SK-N-MC (cell line): Measurements from ENCODE around the gene KCNAB2.

ENCODE experiments used
- DNase-seq: peaks from one replicate; pipeline ENCODE4 v3.0.0-alpha.2; 2011; ENCODE audit warnings: low read depth, low spot score
- H3K27ac ChIP-seq: fragments of 200-600 bp; sonication (generic); 2 replicates; pipeline ENCODE4 v1.5.1; 2016; ENCODE audit warnings: mixed run types
- H3K36me3 ChIP-seq: fragments of 200-600 bp; sonication (generic); 2 replicates; pipeline ENCODE4 v1.6.1; 2017; ENCODE audit warnings: antibody characterized with exemption, low read length, mixed read lengths; ENCODE audit not compliant: insufficient read depth
- H3K4me3 ChIP-seq: fragments of 200-600 bp; sonication (generic); 2 replicates; pipeline ENCODE4 v1.5.1; 2016
- H3K9ac ChIP-seq: fragments of 200-600 bp; sonication (generic); 2 replicates; pipeline ENCODE4 v1.8.0; 2017; ENCODE audit warnings: mixed run types, mixed read lengths; ENCODE audit not compliant: insufficient read length
- H3K9me3 ChIP-seq: fragments of 200-600 bp; sonication (generic); 2 replicates; pipeline ENCODE4 v1.6.1; 2017; ENCODE audit warnings: low read depth, mild to moderate bottlenecking, antibody characterized with exemption, low read length, moderate library complexity, mixed read lengths
- EZH2 ChIP-seq: fragments of 200-600 bp; sonication (generic); IDR thresholded peaks from one replicate; pipeline ENCODE4 v1.6.1; 2017; ENCODE audit warnings: antibody characterized with exemption
- FOXP2 ChIP-seq: optimal IDR thresholded peaks from 2 replicates; pipeline ENCODE3; 2011; ENCODE audit warnings: mild to moderate bottlenecking, moderate library complexity; ENCODE audit not compliant: insufficient read depth; ENCODE audit errors: extremely low read length, control extremely low read depth
- POLR2AphosphoS5 ChIP-seq: IDR thresholded peaks from 2 replicates; pipeline ENCODE4 v1.6.1; 2012; ENCODE audit warnings: mild to moderate bottlenecking, low read depth, low read length, borderline replicate concordance

The KCNAB2 gene

DNA sequence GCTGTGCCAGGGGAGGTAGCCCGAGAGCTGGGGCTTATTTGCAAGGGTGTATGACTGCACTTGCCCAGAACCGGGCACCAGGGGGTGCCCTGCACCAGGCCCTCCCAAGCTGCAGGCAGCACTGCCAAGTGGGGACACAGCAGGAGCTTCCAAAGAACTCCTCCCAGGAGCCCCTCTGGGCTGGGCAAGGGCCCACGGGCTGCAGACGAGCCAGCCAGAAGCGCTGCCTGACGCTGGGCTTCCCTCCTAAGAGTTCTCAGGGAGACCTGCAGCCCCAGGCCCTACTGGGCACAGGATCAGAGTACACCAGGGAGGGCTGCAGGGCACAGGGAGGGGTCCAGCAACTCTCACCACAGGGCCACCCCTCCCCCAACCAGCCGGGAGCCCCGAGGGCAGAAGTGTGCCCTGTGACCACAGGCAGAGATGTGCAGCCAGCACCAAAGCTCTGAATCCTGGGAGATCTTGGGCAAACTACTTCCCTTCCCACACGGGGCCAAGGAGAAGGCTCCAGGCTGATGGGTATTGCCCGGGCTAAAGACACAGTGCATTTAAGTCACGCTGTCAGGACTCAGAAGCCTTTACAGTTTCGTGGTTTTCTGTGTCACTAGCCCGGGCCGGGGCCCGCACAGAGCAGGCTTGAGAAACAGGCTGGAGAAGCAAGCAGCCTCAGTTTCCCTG is 63.4 kb downstream of the KCNAB2 start:
- TF ChIP-seq POLR2AphosphoS5 (no peak), EZH2 (no peak), FOXP2 (no peak)
- H3K9me3 ChIP-seq = no peaks in the 10 kb centered on the region
- no peak for DNase-seq
- H3K9ac ChIP-seq = no peak overlapping the region
- no peak overlapping the region for H3K27ac ChIP-seq
- no peak overlapping the region for H3K4me3 ChIP-seq
- no peaks in the 10 kb centered on the region for H3K36me3 ChIP-seq

DNA sequence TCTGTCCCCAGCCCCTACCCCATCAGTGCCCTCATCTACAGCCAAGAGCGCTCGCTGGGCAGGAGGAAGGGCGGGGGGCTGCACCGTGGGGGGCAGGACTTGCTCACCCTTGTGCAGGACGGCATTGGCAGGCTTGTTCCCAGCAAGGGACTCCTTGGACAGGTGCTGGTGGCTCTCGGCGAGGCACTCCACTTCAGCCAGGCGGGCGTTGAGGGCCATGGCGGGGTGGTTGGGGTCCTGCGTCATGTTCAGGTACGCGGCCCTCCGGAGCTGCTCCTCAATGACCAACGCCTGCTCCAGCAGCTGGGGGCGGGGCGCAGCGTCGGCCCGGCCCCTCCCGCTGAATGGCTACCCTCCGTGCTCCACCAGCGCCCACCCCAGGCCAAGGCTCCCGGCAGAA is 64.0 kb downstream of the KCNAB2 start:
- no peak for DNase-seq
- no peaks in the 10 kb centered on the region for H3K9me3 ChIP-seq
- TF ChIP-seq POLR2AphosphoS5 = no peak
- TF ChIP-seq EZH2 = no peak
- TF ChIP-seq FOXP2 = no peak
- H3K27ac ChIP-seq = no peak overlapping the region
- no peak overlapping the region for H3K4me3 ChIP-seq
- no peaks in the 10 kb centered on the region for H3K36me3 ChIP-seq
- H3K9ac ChIP-seq = no peak overlapping the region

DNA sequence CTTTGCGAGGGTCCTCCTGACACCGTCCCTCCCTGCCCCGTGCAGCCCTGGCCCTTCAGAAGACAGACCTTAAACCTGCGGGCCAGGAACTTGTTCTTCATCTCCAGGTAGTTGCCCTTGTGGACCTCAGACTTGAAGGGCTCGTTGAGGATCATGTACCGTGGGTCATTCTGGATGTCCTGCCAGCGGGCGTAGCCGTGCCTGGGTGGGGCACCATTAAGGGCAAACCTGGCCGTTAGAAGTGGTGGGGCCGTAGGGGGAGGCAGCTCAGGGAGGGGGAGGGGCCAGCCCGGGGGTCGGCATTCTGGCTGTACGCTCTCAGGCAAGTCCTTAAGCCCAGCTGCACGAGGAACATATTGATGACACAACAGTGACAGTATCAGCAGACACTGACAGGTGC is 64.6 kb downstream of the KCNAB2 start:
- Histone ChIP-seq H3K36me3 (no peaks in the 10 kb centered on the region), H3K27ac (no peak overlapping the region), H3K9ac (no peak overlapping the region), H3K9me3 (no peaks in the 10 kb centered on the region), H3K4me3 (no peak overlapping the region)
- no peak for TF ChIP-seq EZH2
- no peak for TF ChIP-seq FOXP2
- no peak for TF ChIP-seq POLR2AphosphoS5
- DNase-seq = no peak

DNA sequence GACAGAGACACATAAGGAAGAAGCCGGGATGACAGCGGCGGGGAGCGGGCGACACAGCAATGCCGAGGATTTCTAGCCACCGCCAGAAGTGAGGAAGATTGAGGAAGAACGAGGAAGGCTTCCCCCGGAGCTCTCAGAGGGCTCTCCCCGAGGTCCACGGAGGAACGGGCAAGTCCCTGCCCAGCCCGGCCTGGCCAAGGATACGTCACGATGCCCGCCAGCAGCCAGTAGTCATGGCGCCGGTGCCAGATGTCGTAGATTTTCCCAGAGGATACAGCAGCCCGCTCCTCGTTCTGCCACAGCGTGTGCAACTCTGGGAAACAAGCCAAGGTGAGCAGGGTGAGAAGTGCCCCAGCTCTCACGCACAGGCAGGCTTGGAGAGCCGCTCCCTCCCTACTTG is 65.9 kb downstream of the KCNAB2 start:
- no peaks in the 10 kb centered on the region for H3K9me3 ChIP-seq
- DNase-seq = no peak
- no peak for TF ChIP-seq EZH2

DNA sequence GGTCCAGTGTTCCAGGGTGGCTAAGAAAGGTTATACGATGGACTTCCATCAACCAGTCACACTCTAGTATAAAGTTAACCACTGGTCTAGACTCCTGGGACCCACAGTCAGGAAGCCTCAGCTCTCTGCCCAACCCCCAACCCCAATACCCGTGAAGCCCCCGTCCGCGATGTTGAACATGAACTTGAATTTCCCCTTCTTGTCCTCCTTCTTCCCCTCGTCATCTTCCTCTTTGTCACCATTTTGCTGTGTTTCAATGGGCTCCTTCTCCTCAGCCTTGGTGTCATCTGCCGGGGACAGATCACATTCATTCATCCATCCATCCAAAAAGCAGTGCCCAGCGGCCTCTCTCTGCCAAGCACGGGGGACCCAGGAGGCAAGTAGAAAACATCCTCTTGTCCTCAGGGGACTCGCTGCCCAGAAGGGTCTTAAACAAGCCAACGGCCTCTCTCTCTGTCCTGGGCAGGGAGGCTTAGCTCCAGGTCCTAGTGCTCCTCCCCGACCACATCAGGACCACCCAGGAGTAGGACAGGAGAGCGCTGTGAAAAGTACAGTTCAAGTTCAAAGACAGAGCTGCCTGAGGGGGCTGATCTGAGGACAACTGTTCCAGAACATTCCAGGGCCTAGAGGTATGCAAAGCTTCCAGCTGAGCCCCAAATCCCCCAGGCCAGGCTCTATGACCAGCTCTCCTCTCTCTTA is 66.5 kb downstream of the KCNAB2 start:
- H3K4me3 ChIP-seq = no peak overlapping the region
- H3K9me3 ChIP-seq = no peaks in the 10 kb centered on the region
- TF ChIP-seq POLR2AphosphoS5 (no peak), EZH2 (no peak), FOXP2 (no peak)
- DNase-seq = no peak
- H3K27ac ChIP-seq = no peak overlapping the region
- H3K9ac ChIP-seq = no peak overlapping the region
- no peaks in the 10 kb centered on the region for H3K36me3 ChIP-seq

More for the DNA sequence above, 65.9 kb downstream of the KCNAB2 start:
- Histone ChIP-seq H3K27ac (no peak overlapping the region), H3K36me3 (no peaks in the 10 kb centered on the region), H3K9ac (no peak overlapping the region), H3K4me3 (no peak overlapping the region)

DNA sequence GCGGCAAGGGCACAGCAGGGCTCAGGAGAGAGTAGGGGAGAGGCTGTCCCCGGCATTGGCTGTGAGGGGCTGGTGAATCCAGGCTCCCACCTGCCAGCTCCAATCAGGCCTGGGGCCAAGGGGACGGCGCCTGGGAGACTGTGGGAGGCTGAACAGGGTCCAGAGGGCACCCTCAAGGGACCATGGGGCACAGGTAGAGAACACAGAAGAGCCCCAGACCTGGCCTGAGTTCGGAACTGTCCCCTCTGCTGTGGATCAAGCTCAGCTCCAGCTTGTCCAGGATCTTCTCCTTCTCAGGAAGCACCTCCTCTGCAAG is 67.0 kb downstream of the KCNAB2 start:
- no peak overlapping the region for H3K4me3 ChIP-seq
- TF ChIP-seq EZH2 (no peak), POLR2AphosphoS5 (no peak), FOXP2 (no peak)
- no peak overlapping the region for H3K9ac ChIP-seq
- 0 out of 2 replicates have a peak, but pooled peaks cover 2% of the 10 kb centered on the region for H3K9me3 ChIP-seq
- no peaks in the 10 kb centered on the region for H3K36me3 ChIP-seq
- no peak for DNase-seq
- H3K27ac ChIP-seq = no peak overlapping the region

DNA sequence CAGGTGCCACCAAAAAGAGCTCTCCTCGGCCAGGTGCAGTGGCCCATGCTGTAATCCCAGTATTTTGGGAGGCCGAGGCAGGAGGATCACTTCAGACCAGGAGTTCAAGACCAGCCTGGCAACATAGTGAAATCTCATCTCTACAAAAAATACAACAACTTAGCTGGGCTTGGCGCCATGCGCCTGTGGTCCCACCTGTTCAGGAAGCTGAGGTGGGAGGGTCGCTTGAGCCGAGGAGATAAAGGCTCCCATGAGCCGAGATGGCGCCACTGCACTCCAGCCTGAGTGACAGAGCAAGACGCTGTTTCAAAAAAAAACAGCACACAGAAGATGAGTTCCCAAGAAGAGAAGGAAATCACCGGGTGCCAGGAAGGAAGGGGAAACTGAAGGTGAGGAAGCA is 67.4 kb downstream of the KCNAB2 start:
- H3K36me3 ChIP-seq = no peaks in the 10 kb centered on the region
- DNase-seq = no peak
- H3K9ac ChIP-seq = no peak overlapping the region
- H3K4me3 ChIP-seq = no peak overlapping the region
- TF ChIP-seq EZH2 (no peak), FOXP2 (no peak), POLR2AphosphoS5 (no peak)
- no peak overlapping the region for H3K27ac ChIP-seq
- 0 out of 2 replicates have a peak, but pooled peaks cover 2% of the 10 kb centered on the region for H3K9me3 ChIP-seq

DNA sequence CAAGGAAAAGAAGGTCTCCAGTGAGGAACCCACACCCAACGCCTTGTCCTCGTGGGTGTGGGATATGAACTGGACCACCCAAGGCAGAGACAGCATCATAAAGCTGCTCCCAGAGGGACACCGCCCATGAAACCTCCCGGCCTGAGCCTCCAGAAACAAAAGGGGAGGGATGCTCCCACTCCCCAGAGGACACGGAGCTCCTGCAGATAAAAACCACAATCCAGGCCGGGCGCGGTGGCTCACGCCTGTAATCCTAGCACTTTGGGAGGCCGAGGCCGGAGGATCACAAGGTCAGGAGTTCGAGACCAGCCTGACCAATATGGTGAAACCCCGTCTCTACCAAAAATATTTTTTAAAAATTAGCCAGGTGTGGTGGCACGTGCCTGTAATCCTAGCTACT is 68.1 kb downstream of the KCNAB2 start:
- no peak overlapping the region for H3K27ac ChIP-seq
- DNase-seq = no peak
- TF ChIP-seq POLR2AphosphoS5 (no peak), FOXP2 (no peak), EZH2 (no peak)

DNA sequence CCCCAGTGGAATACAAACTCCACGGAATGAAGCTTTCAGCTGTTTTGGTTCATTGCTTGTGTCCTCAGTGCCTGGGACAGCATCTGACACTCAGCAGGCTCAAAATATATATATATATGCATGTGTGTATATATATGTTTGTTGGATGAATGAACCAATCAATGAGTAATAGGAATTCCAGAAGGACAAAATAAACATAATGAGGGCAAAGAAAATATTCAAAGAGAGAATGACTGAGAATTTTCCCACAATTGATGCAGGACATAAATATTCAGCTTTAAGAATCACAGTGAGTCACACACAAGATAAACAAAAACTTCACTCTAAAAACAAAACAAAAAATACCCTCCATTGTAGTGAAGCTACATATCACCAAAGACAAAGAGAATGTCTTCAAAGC is 70.4 kb downstream of the KCNAB2 start:
- DNase-seq = no peak
- TF ChIP-seq FOXP2 = no peak
- TF ChIP-seq POLR2AphosphoS5 = no peak
- no peak for TF ChIP-seq EZH2
- H3K4me3 ChIP-seq = no peak overlapping the region
- H3K9ac ChIP-seq = no peak overlapping the region
- H3K36me3 ChIP-seq = no peaks in the 10 kb centered on the region
- H3K9me3 ChIP-seq = 0 out of 2 replicates have a peak, but pooled peaks cover 2% of the 10 kb centered on the region
- H3K27ac ChIP-seq = no peak overlapping the region

More for the DNA sequence above, 68.1 kb downstream of the KCNAB2 start:
- Histone ChIP-seq H3K9me3 (0 out of 2 replicates have a peak, but pooled peaks cover 2% of the 10 kb centered on the region), H3K36me3 (no peaks in the 10 kb centered on the region), H3K4me3 (no peak overlapping the region), H3K9ac (no peak overlapping the region)
